Measurements from ENCODE around the gene TADA3. TPM values are rescaled to one million over a fixed set of nuclear protein-coding genes. Genes with fewer than 3 reads are reported as not detected.

The TADA3 gene
- total and polyA plus RNA-seq, 10 donors = 33.6 to 73.7 (median 49.4) TPM

GRCh38 chr3:9787714-9788113, 4.6 kb downstream of the TADA3 start:
- intact Hi-C loops (cut with DNase I; ENCODE audit: low total_unique reads) = no loop called here
- TF ChIP-seq POLR2AphosphoS5 (IDR thresholded peaks at IDR 0.05) (no peak), POLR2A (IDR thresholded peaks at IDR 0.05) (no peak), CTCF (IDR thresholded peaks at IDR 0.05 in 8 of 11, conservative IDR thresholded peaks at IDR 0.05 in 3 of 11) (no peak)
- Histone ChIP-seq H3K36me3 (peaks cover 0 to 85% (median 71%) of the 10 kb centered on the region in 6 donors), H3K27me3 (replicated peaks in 1 of 7) (no peaks in the 10 kb centered on the region), H3K4me1 (peaks cover 7 to 39% (median 24%) of the 10 kb centered on the region in 6 donors), H3K9me3 (no peaks in the 10 kb centered on the region), H3K4me3 (no peak overlapping the region), H3K27ac (peak overlapping the region in 1 of 8 donors; percentile 1)
- no peak for DNase-seq
- 81 to 91% (median 87%) methylated on average over 6 of the region's 6 CpGs for WGBS, 5 donors

GRCh38 chr3:9786825-9787669, 5.2 kb downstream of the TADA3 start:
- peaks cover 0 to 91% (median 77%) of the 10 kb centered on the region in 6 donors for H3K36me3 ChIP-seq
- no peak for DNase-seq

GRCh38 chr3:9786209-9786739, 6.0 kb downstream of the TADA3 start:
- no peak for DNase-seq
- Histone ChIP-seq H3K4me3 (no peak overlapping the region), H3K4me1 (peaks cover 15 to 43% (median 29%) of the 10 kb centered on the region in 6 donors), H3K9me3 (no peaks in the 10 kb centered on the region), H3K27ac (no peak overlapping the region), H3K27me3 (replicated peaks in 1 of 7) (no peaks in the 10 kb centered on the region), H3K36me3 (peaks cover 0 to 99% (median 79%) of the 10 kb centered on the region in 6 donors)
- TF ChIP-seq CTCF (IDR thresholded peaks at IDR 0.05 in 8 of 11, conservative IDR thresholded peaks at IDR 0.05 in 3 of 11) = no peak
- no peak for TF ChIP-seq POLR2AphosphoS5 (IDR thresholded peaks at IDR 0.05)
- TF ChIP-seq POLR2A (IDR thresholded peaks at IDR 0.05) = no peak
- 88 to 99% (median 94%) methylated on average over 7 of the region's 7 CpGs for WGBS, 5 donors
- intact Hi-C loops (cut with DNase I; ENCODE audit: low total_unique reads) = no loop called here

More at GRCh38 chr3:9786825-9787669, 5.2 kb downstream of the TADA3 start:
- WGBS, 5 donors = 87 to 93% (median 90%) methylated on average over 13 of the region's 13 CpGs
- Histone ChIP-seq H3K27ac (peak overlapping the region in 1 of 8 donors; percentile 1), H3K27me3 (replicated peaks in 1 of 7) (no peaks in the 10 kb centered on the region), H3K9me3 (no peaks in the 10 kb centered on the region), H3K4me3 (no peak overlapping the region), H3K4me1 (peaks cover 12 to 43% (median 29%) of the 10 kb centered on the region in 6 donors)
- intact Hi-C loops (cut with DNase I; ENCODE audit: low total_unique reads) = no loop called here
- peak in 2 of 11 experiments; percentile 30 to 46 for TF ChIP-seq CTCF (IDR thresholded peaks at IDR 0.05 in 8 of 11, conservative IDR thresholded peaks at IDR 0.05 in 3 of 11)
- no peak for TF ChIP-seq POLR2A (IDR thresholded peaks at IDR 0.05)
- TF ChIP-seq POLR2AphosphoS5 (IDR thresholded peaks at IDR 0.05) = peak in 2 of 3 donors; percentile 5 to 12

- WGBS, 5 donors = 86 to 95% (median 92%) methylated on average over 7 of the region's 7 CpGs
- H3K27ac ChIP-seq = no peak overlapping the region
- peaks cover 19 to 43% (median 29%) of the 10 kb centered on the region in 6 donors for H3K4me1 ChIP-seq
- intact Hi-C loops (cut with DNase I; ENCODE audit: low total_unique reads) = no loop called here
- H3K4me3 ChIP-seq = no peak overlapping the region
- TF ChIP-seq POLR2AphosphoS5 (IDR thresholded peaks at IDR 0.05) (no peak), CTCF (IDR thresholded peaks at IDR 0.05 in 8 of 11, conservative IDR thresholded peaks at IDR 0.05 in 3 of 11) (no peak), POLR2A (IDR thresholded peaks at IDR 0.05) (no peak)
- no peaks in the 10 kb centered on the region for H3K27me3 ChIP-seq (replicated peaks in 1 of 7)
- H3K36me3 ChIP-seq = peaks cover 0 to 100% (median 81%) of the 10 kb centered on the region in 6 donors
- DNase-seq = no peak
- H3K9me3 ChIP-seq = no peaks in the 10 kb centered on the region
Observed at GRCh38 chr3:9785602-9786001, 6.7 kb downstream of the TADA3 start.
